Caki2 (cell line): ENCODE data around the gene RALGPS2. TPM values are rescaled to one million over a fixed set of nuclear protein-coding genes. Genes with fewer than 3 reads are reported as not detected.
A peak's percentile ranks its signal among the peaks of the same experiment; 100 is the strongest.

Experiments used
- DNase-seq: peaks from one replicate; pipeline ENCODE4 v3.0.0-alpha.2; 2015; ENCODE audit warnings: low read depth
- in situ Hi-C: cut with HindIII; loops from 2 replicates; pipeline ENCODE4 v1.10.0; 2016; ENCODE audit warnings: low sequenced_read_pairs, low pct_unique_long_range_greater_than_20kb, mixed read lengths
- total RNA-seq: library from RNA; depleted of rRNA; stranded (reverse); fragments of >200 nt; shearing (Covaris generic); gene quantifications from 2 replicates; pipeline ENCODE4 v1.2.3, GENCODE V29; 2014; ENCODE audit warnings: low replicate concordance; rRNA removed

RALGPS2 gene, protein sequence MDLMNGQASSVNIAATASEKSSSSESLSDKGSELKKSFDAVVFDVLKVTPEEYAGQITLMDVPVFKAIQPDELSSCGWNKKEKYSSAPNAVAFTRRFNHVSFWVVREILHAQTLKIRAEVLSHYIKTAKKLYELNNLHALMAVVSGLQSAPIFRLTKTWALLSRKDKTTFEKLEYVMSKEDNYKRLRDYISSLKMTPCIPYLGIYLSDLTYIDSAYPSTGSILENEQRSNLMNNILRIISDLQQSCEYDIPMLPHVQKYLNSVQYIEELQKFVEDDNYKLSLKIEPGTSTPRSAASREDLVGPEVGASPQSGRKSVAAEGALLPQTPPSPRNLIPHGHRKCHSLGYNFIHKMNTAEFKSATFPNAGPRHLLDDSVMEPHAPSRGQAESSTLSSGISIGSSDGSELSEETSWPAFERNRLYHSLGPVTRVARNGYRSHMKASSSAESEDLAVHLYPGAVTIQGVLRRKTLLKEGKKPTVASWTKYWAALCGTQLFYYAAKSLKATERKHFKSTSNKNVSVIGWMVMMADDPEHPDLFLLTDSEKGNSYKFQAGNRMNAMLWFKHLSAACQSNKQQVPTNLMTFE
- total RNA-seq, result 1.2 and 10.3 TPM in 2 replicates

DNA sequence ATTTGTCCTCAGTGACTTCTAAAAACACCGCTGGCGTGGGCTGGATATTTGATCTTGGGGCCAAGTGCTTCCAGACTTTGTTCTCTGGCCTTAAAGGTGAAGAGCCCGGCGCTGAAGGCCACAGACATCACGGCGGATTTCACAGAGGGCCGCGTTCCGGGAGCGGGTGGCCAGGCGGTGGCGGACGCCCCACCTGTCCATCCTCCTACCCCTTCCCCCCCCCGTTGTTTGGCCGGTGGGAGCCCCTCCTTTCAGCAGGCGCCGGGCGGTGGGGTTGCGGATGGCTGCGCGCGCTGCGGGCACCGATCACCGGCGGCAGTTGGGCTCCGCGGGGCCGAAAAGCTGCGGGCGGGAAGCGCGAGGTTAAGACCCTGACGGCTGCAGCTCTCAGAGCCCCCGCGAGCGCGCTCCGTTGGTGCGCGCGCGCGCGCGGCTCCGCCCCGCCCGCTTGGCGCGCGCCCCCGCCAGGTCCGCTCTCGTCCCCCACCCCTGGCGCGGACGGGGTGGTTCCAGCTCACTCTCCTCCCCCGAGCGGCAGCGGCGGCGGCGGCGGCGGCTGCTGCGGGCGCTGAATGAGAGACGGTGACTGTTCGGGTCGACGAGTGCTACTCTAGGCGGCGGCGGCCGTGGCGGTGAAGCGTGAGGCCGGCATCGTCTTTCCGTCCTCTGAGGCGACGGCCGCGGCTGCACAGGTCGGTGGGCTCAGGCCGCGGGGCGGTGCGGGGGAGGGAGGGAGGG lies at the start of gene RALGPS2:
Gene RALGPS2 (plus strand): TSS at position 517 of the 738 bp plus-strand sequence. CDS start 51,521 bp downstream, outside the sequence.
- in situ Hi-C loops, result no loop called here
- DNase-seq, result peak; percentile 81

DNA sequence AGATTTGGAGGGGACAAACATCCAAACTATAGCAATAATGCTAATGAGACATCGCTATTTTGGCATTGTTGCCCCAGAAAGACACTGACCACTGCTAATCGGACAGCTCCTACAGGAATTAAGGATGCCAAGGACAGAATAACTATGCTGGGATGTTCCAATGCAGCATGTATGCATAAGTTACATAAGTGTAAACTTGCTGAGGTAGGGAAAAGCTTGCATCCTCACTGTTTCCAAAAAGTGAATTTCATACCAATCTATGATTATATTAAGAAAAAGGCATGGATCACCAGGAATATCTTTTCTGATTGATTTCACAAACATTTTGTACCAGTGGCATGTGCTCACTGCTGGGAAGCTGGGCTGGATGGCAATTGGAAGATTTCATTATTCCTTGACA lies 45.8 kb upstream of the RALGPS2 start:
- no peak for DNase-seq
- in situ Hi-C loops, result no loop called here

DNA sequence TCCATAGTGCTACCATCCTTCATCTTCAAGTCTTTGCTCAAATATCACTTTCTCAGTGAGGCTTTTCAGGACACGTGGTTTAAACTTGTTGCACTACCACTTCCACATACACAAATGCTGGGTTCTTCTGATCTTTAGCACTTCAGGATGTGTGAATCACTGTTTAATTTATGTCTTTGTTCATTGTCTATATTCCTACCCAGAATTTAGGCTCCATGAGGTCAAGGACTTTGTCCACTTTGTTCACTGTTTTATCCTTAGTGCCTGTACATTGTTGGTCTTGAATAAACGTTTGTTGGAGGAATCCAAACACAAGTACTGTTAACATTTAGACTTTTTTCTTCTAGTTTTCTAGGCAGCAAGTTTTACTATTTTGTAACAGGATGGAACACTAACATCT lies 42.6 kb upstream of the RALGPS2 start:
- in situ Hi-C loops, result no loop called here
- no peak for DNase-seq

DNA sequence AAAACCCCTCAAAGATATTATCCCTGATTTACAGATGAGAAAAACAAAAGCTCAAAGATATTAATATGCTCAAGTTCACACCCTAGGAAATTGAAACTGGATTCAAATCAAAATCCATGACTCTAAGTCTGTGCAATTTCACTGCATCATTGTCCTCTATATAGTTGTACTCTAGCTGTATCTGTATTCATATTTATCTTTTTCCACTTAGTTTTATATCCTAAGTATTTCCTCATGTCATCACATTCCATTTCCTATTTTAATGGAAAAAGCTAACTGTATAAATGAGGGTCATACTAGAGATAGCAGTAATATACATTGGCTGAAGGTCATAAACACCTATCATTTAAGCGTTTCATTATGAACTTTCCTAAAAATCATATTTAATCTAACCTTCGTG lies 42.2 kb upstream of the RALGPS2 start:
- in situ Hi-C loops, result no loop called here
- no peak for DNase-seq

DNA sequence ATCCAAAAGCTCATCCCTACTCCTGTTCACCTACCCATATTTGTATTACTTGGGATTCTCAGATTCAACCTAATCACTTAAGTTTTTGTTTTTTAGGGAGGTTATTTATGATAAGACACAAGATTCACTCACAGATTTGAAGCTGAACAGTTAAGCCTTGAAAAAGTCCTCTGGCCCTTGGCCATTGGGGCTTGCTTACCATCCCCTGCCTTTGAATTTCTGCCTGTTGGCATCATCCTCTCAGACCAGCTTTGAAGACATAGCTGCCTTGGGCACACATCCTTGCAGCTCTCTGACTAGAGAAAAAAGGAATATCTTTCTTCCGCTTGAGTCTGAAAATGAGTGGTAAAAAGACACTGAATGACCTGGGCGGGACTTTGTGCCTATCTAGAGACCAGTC lies 41.8 kb upstream of the RALGPS2 start:
- no peak for DNase-seq
- in situ Hi-C loops, result no loop called here

DNA sequence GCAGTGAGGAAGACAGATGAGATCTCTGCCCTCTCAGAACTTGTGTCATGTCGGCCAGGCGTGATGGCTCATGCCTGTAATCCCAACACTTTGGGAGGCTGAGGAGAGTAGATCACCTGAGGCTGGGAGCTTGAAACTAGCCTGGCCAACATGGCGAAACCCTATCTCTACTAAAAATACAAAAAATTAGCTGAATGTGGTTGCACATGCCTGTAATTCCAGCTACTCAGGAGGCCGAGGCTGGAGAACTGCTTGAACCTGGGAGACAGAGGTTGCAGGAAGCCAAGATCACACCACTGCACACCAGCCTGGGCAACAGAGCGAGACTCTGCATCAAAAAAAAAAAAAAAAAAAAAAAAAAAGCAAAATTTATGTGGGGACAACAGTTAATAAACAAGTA lies 40.9 kb upstream of the RALGPS2 start:
- in situ Hi-C loops, result no loop called here
- DNase-seq, result peak; percentile 47

DNA sequence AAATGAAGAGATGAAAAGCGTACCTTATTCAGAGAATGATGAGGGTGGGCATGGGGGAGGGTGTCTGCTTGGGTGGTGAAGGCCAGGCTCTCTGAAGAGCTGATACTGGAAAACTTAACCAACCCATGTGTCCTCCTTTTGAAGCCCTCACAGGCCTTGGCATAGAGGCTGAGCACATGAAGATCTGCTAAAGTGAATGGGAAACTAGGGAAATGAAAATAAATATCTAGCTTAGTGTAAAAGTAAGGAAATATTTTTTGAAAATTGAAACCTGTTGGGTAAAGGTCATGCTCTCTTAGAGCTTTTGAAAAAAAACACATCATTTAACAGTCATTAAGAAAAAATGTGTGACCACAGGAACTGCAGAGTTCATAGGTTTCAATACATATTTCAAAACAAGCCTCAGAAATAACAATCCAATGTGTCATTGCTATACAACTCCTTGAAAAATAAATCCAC lies 40.5 kb upstream of the RALGPS2 start:
- DNase-seq, result peak; percentile 46
- in situ Hi-C loops, result no loop called here

DNA sequence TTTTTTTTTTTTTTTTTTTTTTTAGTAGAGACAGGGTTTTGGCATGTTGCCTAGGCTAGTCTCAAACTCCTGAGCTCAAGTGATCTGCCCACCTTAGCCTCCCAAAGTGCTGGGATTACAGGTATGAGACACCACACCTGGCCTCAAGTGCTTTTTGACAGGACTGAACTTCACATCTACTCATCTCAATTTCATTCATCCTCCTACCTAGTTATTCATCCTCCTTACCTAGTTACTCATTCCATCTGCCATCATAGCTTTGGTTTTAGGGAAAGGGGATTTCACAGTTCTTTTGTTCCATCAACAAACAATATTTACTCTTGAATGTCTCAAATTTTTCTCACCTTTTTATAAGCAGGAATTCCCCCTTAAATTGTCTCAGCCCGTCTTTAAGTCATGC lies 38.6 kb upstream of the RALGPS2 start:
- in situ Hi-C loops, result no loop called here

DNA sequence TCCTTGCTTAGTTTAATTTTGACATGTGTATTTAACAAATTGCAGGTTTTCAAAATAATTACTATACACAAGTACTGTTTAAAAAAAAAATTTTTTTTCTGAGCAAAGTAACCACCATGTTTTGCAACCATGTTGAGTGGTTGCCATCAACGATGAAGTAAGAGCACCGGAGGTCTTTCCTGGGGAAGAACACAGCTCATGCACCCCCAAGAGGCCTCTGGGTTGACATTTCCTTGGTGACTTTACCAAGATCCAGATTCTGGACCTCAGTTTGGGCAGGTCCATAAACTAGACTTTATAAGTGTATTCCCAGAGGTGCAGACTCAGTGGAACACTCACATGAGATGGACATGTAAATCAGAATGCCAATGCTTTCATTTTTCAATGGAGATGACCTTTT lies 36.8 kb upstream of the RALGPS2 start:
- in situ Hi-C loops, result no loop called here
- DNase-seq, result no peak

More for the DNA sequence above, 38.6 kb upstream of the RALGPS2 start:
- no peak for DNase-seq

DNA sequence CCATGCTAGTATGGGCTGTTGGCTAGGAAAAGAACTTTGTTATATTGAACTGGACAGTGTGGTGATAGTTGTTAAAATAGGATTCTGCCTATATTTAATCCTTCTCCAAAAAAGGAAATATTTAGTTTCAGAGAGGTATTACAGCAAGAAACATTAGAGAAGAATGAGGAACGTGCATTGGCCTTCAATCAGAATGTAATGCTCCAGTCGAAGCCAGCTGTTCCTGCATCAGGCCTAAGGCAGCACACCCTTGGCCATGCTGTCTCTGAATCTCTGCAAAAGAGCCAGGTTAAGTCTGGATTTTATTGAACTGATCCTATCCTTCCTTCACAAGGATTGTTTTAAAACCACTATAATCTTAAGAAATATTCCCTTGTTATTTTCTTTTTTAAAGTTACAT lies 35.3 kb upstream of the RALGPS2 start:
- in situ Hi-C loops, result no loop called here
- DNase-seq, result no peak

DNA sequence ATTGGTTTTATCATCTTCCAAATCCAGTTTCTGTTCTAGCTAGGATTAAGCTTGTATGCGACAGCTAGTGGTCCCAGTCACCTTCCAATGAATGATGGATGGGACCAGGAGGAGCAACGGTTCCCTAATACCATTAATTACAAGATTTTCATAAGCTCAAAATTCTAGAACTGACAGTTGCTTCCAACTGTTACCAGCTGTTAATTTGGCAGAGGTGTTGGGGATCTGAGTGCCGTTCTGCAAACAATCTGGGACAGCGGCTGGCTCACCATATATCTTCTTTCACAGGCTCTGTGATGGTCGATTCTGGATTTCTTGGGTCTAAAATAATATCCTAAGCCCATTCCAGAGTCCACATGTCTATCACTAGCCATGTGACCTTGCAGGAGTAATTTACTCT lies 34.5 kb upstream of the RALGPS2 start:
- in situ Hi-C loops, result no loop called here
- no peak for DNase-seq

DNA sequence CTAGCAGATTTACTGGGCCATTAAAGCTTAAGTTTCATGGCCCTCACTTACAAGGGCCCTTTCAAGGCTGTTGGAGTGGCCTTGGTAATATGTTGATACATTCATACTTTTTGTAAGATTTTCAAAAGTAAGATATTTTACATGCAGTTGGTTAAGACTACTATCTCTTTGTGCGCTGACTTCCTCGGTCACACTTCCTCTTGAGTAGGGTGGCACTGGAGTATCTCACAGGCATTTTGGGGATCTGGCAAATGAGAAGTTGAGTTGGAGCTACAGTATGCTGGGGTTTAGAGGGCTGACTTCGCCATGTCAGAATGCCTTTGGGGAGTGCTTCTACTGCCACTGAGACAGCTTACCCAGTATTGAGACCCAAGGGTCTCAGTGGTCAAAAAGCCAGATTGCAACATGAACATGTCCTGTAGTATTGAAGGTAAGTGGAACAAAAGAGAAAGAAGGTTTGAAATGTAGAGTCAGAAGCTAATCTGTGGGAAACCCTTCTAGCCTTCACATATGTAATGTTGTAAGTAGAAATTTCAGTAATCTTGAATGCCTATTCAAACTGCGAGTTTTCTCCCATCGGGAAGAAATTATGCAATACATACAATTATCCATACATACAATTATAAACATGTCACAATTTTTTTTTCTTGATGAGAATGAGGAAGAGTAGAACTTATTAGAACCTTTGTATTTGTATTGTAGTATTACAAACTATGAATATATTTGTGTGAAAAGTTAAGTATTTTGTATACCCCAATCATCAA lies 32.3 kb upstream of the RALGPS2 start:
- in situ Hi-C loops, result no loop called here
- DNase-seq, result no peak

DNA sequence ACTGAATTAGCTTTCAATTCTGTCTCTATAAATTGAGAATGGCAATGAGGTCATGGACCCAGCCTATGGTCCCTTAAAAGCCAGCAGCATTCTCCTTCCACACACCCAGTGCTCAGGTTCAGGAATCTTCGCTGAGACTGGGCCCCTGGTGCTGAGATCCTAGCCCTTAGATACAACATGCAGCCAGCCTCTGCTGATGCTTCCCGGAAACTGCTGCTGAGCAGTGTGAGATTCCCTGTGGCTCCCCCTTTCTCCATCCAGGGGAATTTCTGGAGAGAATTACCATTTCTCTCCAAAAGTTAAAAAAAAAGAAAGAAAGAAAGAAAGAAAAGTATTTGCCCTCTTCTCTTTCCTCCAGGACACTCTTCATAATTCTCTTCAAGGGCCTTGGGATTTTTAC lies 31.7 kb upstream of the RALGPS2 start:
- DNase-seq, result no peak
- in situ Hi-C loops, result no loop called here

DNA sequence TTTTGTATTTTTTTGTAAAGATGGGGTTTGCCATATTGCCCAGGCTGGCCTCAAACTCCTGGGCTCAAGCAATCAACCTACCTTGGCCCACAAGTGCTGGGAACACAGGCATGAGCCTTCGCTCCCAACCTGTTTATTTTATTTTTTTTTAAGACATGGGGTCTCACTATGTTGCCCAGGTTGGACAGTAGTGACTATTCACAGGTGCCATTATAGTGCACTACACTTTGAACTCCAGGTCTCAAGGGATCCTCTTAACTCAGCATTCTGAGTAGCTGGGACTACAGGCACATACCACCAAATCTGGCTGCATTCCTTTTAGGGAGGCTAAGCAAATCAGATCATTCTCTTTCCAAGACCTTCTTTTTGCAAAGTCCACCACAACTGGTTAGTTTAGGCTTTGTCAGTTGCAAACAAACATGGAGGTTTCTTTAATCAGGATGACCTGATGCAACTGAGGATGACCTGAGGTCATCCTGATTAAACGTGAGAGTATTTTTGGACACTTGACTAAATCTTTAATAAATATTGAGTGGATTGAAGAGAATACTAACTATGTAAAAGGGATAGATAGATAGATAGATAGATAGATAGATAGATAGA lies 30.0 kb upstream of the RALGPS2 start:
- DNase-seq, result no peak
- in situ Hi-C loops, result no loop called here

DNA sequence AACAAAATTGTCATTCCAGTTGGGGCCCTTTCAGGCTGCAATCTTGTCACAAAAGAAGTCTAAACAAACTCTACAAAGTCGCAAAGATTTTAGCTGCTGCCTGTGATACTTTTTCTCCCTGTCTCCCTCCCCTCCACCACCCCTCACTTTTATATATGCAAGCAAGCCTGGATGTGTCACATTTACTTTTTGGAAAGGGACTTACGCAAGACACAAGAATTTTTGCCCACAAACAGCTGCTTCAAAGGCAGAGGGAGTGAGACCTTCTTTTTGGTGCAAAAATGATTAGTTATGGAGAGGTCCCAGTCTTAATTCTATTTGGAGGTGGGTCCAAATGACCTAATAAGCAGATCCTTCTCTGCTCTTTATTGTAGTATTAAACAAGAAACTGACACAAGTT lies 22.9 kb upstream of the RALGPS2 start:
- in situ Hi-C loops, result no loop called here
- DNase-seq, result no peak

DNA sequence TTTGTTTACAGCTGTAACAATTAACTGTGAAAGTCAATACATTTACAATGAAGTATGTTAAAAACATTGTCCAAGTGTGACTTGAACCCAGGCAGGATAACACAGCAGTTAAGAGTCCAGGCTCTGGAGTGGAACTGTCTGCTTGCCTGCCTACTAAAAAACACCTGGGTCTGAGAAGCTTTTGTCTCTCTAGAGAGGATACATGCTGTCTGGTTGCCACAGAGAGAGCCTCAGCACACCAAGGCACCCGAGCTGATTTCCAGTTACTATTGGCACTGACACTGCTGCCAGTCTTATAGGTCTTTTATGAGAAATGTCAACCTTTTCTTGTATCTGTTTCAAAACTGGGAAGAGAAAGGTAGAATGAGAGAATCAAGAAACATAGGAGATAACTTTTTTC lies 20.2 kb upstream of the RALGPS2 start:
- no peak for DNase-seq
- in situ Hi-C loops, result no loop called here

DNA sequence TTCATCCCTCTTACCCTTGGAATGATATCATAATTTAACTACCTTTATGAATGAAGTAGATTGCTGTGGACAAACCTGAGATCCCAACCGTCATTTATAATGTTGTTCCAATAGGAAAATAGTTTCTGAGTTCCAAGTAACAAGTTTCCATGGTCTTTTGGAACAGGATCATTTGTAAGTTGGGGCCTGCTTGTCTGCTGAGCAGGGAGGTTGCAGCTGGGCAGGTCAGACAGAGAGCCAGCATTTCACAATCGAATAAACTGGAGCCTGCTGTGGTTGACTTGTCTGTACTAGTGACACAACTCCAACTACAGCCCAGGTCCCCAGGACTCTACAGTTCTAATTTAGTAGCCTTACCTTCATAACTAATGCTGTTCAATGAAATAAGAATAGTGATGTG lies 18.6 kb upstream of the RALGPS2 start:
- DNase-seq, result no peak
- in situ Hi-C loops, result no loop called here

DNA sequence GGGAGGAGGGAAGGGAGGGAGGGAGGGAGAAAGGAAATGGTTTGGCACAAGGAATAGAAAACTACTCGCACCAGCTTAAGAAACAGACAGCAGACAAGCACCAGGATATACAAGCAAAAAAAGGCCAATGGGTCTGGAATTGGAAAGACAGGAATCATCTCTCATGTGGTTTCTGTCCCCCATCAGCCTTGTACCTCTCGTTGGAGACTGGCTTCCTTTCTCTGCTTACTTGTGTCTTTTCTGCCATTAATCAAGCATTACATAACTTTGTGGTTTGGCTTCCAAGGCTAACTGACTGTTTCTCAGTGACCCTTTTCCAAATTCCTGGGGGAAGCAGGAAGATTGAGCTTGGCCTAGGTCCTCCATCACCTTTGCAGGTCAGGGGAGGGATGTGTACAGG lies 11.8 kb upstream of the RALGPS2 start:
- no peak for DNase-seq
- in situ Hi-C loops, result no loop called here
